Endothelial cell of umbilical vein (primary cell): ENCODE measurements around the gene NLE1.

Source experiments
- CTCF ChIP-seq, 2 donors: IDR thresholded peaks; 1 replicate in 1 of 2; 2 replicates in 1 of 2; pipeline ENCODE4 v1.5.1; 2011; ENCODE audit warnings: low read length in 2 of 2, mild to moderate bottlenecking in 2 of 2, moderate library complexity in 2 of 2, control low read depth in 1 of 2, inconsistent platforms in 1 of 2, low read depth in 1 of 2; ENCODE audit not compliant: insufficient read depth in 1 of 2; ENCODE audit errors: extremely low read depth in 1 of 2
- POLR2A ChIP-seq: IDR thresholded peaks from 2 replicates; pipeline ENCODE4 v1.6.1; 2012; ENCODE audit warnings: low read depth, mild to moderate bottlenecking, control low read depth, low read length

GRCh38 chr17:35097776-35098175, 44.3 kb downstream of the NLE1 start:
- no peak for TF ChIP-seq POLR2A
- no peak for TF ChIP-seq CTCF (IDR thresholded peaks at IDR 0.05; ENCODE audit: extremely low read depth in 1 of 2, insufficient read depth in 1 of 2, low read depth in 1 of 2, low read length in 2 of 2)
